IMR-90 (cell line): ENCODE measurements around the gene TCERG1L.

Source experiments
- BHLHE40 ChIP-seq: fragments of 150-350 bp; IDR thresholded peaks from 2 replicates; pipeline ENCODE4 v1.6.1; 2016; ENCODE audit warnings: mild to moderate bottlenecking, low read depth, low read length
- CEBPB ChIP-seq: IDR thresholded peaks from 2 replicates; pipeline ENCODE4 v1.6.1; 2012; ENCODE audit warnings: low read depth, low read length, improper control_type of control experiment
- CTCF ChIP-seq: conservative IDR thresholded peaks from 2 replicates; pipeline ENCODE4 v1.5.1; 2012; ENCODE audit warnings: mild to moderate bottlenecking, low read depth, low read length, improper control_type of control experiment
- MAFK ChIP-seq: IDR thresholded peaks from 2 replicates; pipeline ENCODE4 v1.6.1; 2012; ENCODE audit warnings: low read depth, low read length, improper control_type of control experiment
- MXI1 ChIP-seq: IDR thresholded peaks from 2 replicates; pipeline ENCODE4 v1.6.1; 2012; ENCODE audit warnings: low read depth, mild to moderate bottlenecking, low read length, moderate library complexity, borderline replicate concordance
- NFE2L2 ChIP-seq: fragments of 150-350 bp; IDR thresholded peaks from 2 replicates; pipeline ENCODE4 v1.6.1; 2016; ENCODE audit warnings: low read depth, mild to moderate bottlenecking, low read length
- POLR2A ChIP-seq: IDR thresholded peaks from 2 replicates; pipeline ENCODE4 v1.6.1; 2012; ENCODE audit warnings: mild to moderate bottlenecking, low read depth, low read length
- RAD21 ChIP-seq: IDR thresholded peaks from 2 replicates; pipeline ENCODE4 v1.6.1; 2012; ENCODE audit warnings: low read length, improper control_type of control experiment
- RCOR1 ChIP-seq: IDR thresholded peaks from 2 replicates; pipeline ENCODE4 v1.6.1; 2012; ENCODE audit warnings: mild to moderate bottlenecking, low read length, improper control_type of control experiment; ENCODE audit not compliant: insufficient replicate concordance
- SMC3 ChIP-seq: fragments of 150-350 bp; IDR thresholded peaks from 2 replicates; pipeline ENCODE4 v1.6.1; 2016; ENCODE audit warnings: low read depth, mild to moderate bottlenecking, antibody characterized with exemption, low read length, moderate library complexity
- USF2 ChIP-seq: fragments of 150-350 bp; IDR thresholded peaks from 2 replicates; pipeline ENCODE4 v1.6.1; 2017; ENCODE audit warnings: mild to moderate bottlenecking, antibody characterized with exemption, low read length, low read depth

GRCh38 chr10:131070856-131071255 is 240.7 kb downstream of the TCERG1L start:
- TF ChIP-seq CTCF (no peak), USF2 (no peak), NFE2L2 (no peak), POLR2A (no peak), RAD21 (no peak), CEBPB (no peak), SMC3 (no peak), RCOR1 (no peak), BHLHE40 (no peak), MXI1 (no peak), MAFK (no peak)
